Measurements from ENCODE around the gene COL18A1. TPM values are rescaled to one million over a fixed set of nuclear protein-coding genes. Genes with fewer than 3 reads are reported as not detected.

COL18A1 gene
- polyA plus RNA-seq, 1 donor (not counting 4 experiments of a cell fraction or from before 2014, with no cell fraction given) = 13.0 TPM

GRCh38 chr21:45458281-45459170 is 53.6 kb downstream of the COL18A1 start:
- Histone ChIP-seq H3K9me3 (ENCODE audit: control insufficient read depth, low read depth, low read length) (no peaks in the 10 kb centered on the region), H3K4me3 (ENCODE audit: control insufficient read depth in 2 of 3, extremely low read depth in 1 of 3, insufficient read depth in 2 of 3, low read depth in 1 of 3, low read length in 3 of 3) (no peak overlapping the region), H3K27me3 (ENCODE audit: control insufficient read depth, extremely low read depth, insufficient read depth, low read length) (no peaks in the 10 kb centered on the region), H3K4me1 (ENCODE audit: control insufficient read depth, extremely low read depth, insufficient read depth, low read length) (peaks cover 20% of the 10 kb centered on the region), H2AFZ (ENCODE audit: control insufficient read depth, low read length) (no peak overlapping the region), H3K9me1 (ENCODE audit: control insufficient read depth, extremely low read depth, insufficient read depth, low read length) (no peaks in the 10 kb centered on the region), H4K20me1 (ENCODE audit: control insufficient read depth, extremely low read depth, insufficient read depth, low read length) (peaks cover 13% of the 10 kb centered on the region), H3K27ac (ENCODE audit: control insufficient read depth, insufficient read depth, low read length) (no peak overlapping the region), H3K36me3 (ENCODE audit: control insufficient read depth in 2 of 2, extremely low read depth in 1 of 2, insufficient read depth in 2 of 2, low read length in 2 of 2) (peaks cover 0 to 3% of the 10 kb centered on the region in 2 experiments), H3K79me2 (ENCODE audit: control insufficient read depth, insufficient read depth, low read length) (peaks cover 4% of the 10 kb centered on the region), H3K9ac (ENCODE audit: control insufficient read depth, extremely low read depth, insufficient read depth, low read length) (no peak overlapping the region), H3K4me2 (ENCODE audit: control insufficient read depth, extremely low read depth, insufficient read depth, low read depth, low read length) (no peak overlapping the region)
- no peak for DNase-seq (ENCODE audit: low read depth, low spot score)
- TF ChIP-seq CTCF (optimal IDR thresholded peaks at IDR 0.05 in 1 of 3, IDR thresholded peaks at IDR 0.05 in 1 of 3, conservative IDR thresholded peaks at IDR 0.05 in 1 of 3; ENCODE audit: extremely low read depth in 1 of 3, insufficient read depth in 2 of 3, low read length in 3 of 3) (no peak), EZH2 (IDR thresholded peaks at IDR 0.05; ENCODE audit: low read length) (no peak)
- no peak for FAIRE-seq
- dilution Hi-C loops (cut with MboI; ENCODE audit: extremely low pct_ligation_motif_present, low sequenced_read_pairs) = no loop called here

- no peaks in the 10 kb centered on the region for H3K9me3 ChIP-seq (ENCODE audit: control insufficient read depth, low read depth, low read length)
- H3K9ac ChIP-seq (ENCODE audit: control insufficient read depth, extremely low read depth, insufficient read depth, low read length) = no peak overlapping the region
- FAIRE-seq (no peak), DNase-seq (ENCODE audit: low read depth, low spot score) (no peak)
- H3K36me3 ChIP-seq (ENCODE audit: control insufficient read depth in 2 of 2, extremely low read depth in 1 of 2, insufficient read depth in 2 of 2, low read length in 2 of 2) = peaks cover 0 to 3% of the 10 kb centered on the region in 2 experiments
- no peak overlapping the region for H3K4me3 ChIP-seq (ENCODE audit: control insufficient read depth in 2 of 3, extremely low read depth in 1 of 3, insufficient read depth in 2 of 3, low read depth in 1 of 3, low read length in 3 of 3)
- no peak overlapping the region for H3K4me2 ChIP-seq (ENCODE audit: control insufficient read depth, extremely low read depth, insufficient read depth, low read depth, low read length)
- TF ChIP-seq EZH2 (IDR thresholded peaks at IDR 0.05; ENCODE audit: low read length) = no peak
- TF ChIP-seq CTCF (optimal IDR thresholded peaks at IDR 0.05 in 1 of 3, IDR thresholded peaks at IDR 0.05 in 1 of 3, conservative IDR thresholded peaks at IDR 0.05 in 1 of 3; ENCODE audit: extremely low read depth in 1 of 3, insufficient read depth in 2 of 3, low read length in 3 of 3) = no peak
- H3K9me1 ChIP-seq (ENCODE audit: control insufficient read depth, extremely low read depth, insufficient read depth, low read length) = no peaks in the 10 kb centered on the region
- dilution Hi-C loops (cut with MboI; ENCODE audit: extremely low pct_ligation_motif_present, low sequenced_read_pairs) = no loop called here
- H4K20me1 ChIP-seq (ENCODE audit: control insufficient read depth, extremely low read depth, insufficient read depth, low read length) = peaks cover 9% of the 10 kb centered on the region
- H3K27me3 ChIP-seq (ENCODE audit: control insufficient read depth, extremely low read depth, insufficient read depth, low read length) = no peaks in the 10 kb centered on the region
- peaks cover 3% of the 10 kb centered on the region for H3K79me2 ChIP-seq (ENCODE audit: control insufficient read depth, insufficient read depth, low read length)
- no peak overlapping the region for H3K27ac ChIP-seq (ENCODE audit: control insufficient read depth, insufficient read depth, low read length)
- no peak overlapping the region for H2AFZ ChIP-seq (ENCODE audit: control insufficient read depth, low read length)
- peaks cover 12% of the 10 kb centered on the region for H3K4me1 ChIP-seq (ENCODE audit: control insufficient read depth, extremely low read depth, insufficient read depth, low read length)
Measured at GRCh38 chr21:45459171-45460010, 54.4 kb downstream of the COL18A1 start.

All from keratinocyte (primary cell).